GM12891 (cell line): ENCODE measurements around the gene SULT1A2.

Experiments
- POLR2A ChIP-seq: IDR thresholded peaks from 2 replicates; pipeline ENCODE4 v1.6.1; 2011; ENCODE audit warnings: low read depth, low read length, control low read depth
- POLR2AphosphoS5 ChIP-seq: IDR thresholded peaks from 2 replicates; pipeline ENCODE4 v1.6.1; 2011; ENCODE audit warnings: low read depth, low read length, control low read depth
- TAF1 ChIP-seq: IDR thresholded peaks from 2 replicates; pipeline ENCODE4 v1.6.1; 2011; ENCODE audit warnings: low read depth, low read length, control low read depth

DNA sequence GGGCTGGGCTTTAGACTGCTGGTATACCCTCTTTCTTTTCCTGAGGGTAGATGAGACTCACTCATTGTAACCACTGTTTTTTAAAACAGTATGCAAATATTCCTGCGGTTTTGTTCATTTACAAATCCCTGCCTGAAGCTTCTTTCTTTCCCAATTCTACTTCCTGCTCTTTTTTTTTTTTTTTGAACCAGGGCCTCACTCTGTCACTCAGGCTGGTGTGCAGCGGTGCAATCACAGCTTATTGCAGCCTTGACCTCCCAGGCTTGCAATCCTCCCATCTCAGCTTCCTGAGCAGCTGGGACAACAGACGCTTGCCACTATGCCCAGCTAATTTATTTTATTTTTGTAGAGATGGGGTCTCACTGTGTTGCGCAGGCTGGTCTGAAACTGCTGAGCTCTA is 21.0 kb upstream of the SULT1A2 start:
- TF ChIP-seq POLR2AphosphoS5 (no peak), POLR2A (no peak), TAF1 (no peak)
